ENCODE measurements around the gene CENPE. TPM values are rescaled to one million over a fixed set of nuclear protein-coding genes. Genes with fewer than 3 reads are reported as not detected.
"Not testable (repeated sequence)": the region's sequence is repeated elsewhere in the genome, so short reads cannot be mapped to it uniquely, and the experiment has no call there.

Gene CENPE, protein sequence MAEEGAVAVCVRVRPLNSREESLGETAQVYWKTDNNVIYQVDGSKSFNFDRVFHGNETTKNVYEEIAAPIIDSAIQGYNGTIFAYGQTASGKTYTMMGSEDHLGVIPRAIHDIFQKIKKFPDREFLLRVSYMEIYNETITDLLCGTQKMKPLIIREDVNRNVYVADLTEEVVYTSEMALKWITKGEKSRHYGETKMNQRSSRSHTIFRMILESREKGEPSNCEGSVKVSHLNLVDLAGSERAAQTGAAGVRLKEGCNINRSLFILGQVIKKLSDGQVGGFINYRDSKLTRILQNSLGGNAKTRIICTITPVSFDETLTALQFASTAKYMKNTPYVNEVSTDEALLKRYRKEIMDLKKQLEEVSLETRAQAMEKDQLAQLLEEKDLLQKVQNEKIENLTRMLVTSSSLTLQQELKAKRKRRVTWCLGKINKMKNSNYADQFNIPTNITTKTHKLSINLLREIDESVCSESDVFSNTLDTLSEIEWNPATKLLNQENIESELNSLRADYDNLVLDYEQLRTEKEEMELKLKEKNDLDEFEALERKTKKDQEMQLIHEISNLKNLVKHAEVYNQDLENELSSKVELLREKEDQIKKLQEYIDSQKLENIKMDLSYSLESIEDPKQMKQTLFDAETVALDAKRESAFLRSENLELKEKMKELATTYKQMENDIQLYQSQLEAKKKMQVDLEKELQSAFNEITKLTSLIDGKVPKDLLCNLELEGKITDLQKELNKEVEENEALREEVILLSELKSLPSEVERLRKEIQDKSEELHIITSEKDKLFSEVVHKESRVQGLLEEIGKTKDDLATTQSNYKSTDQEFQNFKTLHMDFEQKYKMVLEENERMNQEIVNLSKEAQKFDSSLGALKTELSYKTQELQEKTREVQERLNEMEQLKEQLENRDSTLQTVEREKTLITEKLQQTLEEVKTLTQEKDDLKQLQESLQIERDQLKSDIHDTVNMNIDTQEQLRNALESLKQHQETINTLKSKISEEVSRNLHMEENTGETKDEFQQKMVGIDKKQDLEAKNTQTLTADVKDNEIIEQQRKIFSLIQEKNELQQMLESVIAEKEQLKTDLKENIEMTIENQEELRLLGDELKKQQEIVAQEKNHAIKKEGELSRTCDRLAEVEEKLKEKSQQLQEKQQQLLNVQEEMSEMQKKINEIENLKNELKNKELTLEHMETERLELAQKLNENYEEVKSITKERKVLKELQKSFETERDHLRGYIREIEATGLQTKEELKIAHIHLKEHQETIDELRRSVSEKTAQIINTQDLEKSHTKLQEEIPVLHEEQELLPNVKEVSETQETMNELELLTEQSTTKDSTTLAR (N-terminal part only)
- total RNA-seq (ENCODE audit: low replicate concordance) = 55.7 and 95.2 TPM in 2 replicates

DNA sequence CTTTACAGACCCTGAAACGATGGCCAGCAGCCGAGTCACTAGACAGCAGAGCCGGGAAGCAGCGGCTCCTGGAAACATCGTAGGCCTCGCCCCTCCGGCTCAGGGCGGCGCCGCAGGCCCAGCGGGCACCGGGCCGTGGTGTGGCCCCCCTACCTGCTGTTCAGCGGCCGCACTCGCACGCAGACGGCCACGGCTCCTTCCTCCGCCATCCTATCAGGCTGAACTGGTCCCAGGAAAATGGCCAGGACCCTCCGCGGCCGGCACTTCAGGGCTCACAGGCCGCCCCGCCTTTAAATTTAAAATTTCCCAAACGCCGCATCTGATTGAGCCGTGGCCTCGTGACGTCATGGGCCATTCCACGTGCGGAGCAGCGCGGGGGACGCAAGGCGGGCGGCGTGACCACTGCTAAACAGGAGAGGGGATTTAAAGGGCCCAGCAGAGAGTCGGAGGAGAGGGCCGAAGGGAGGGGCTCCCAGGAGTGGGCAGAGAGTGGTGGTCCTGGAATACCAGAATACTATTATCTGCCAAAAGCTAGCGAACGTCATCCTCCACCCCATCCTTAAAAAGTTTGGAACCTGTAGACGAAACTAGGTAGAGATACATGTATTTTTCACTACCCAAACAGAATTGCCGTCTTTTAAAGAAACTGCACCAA is at the start of gene CENPE:
TSS of gene CENPE (minus strand) at position 233 of the 655 bp plus-strand sequence. CDS start at position 209, 24 bp downstream.
- no peaks in the 10 kb centered on the region for H3K27me3 Mint-ChIP-seq (ENCODE audit: insufficient read depth, low read depth)
- peaks cover 32% of the 10 kb centered on the region for H3K79me2 ChIP-seq (ENCODE audit: low read depth)
- H3K4me2 ChIP-seq = peak within 1 kb of the TSS; percentile 84
- H3K4me3 ChIP-seq = peak within 1 kb of the TSS; percentile 85
- peaks cover 14% of the 10 kb centered on the region for H3K4me1 ChIP-seq
- H3K27me3 ChIP-seq = no peaks in the 10 kb centered on the region
- H3K9me3 ChIP-seq (ENCODE audit: low read depth) = no peaks in the 10 kb centered on the region
- no peak within 1 kb of the TSS for H3K27ac ChIP-seq
- peak; percentile 95 for DNase-seq (ENCODE audit: low spot score)
- H3K36me3 ChIP-seq = peaks cover 35% of the 10 kb centered on the region
- H3K27ac Mint-ChIP-seq = peak within 1 kb of the TSS; percentile 80
- H4K20me1 ChIP-seq (ENCODE audit: low read depth) = no peaks in the 10 kb centered on the region
- peaks cover 16% of the 10 kb centered on the region for H3K4me1 Mint-ChIP-seq
- peak within 1 kb of the TSS; percentile 96 for H3K4me3 Mint-ChIP-seq
- peaks cover 6% of the 10 kb centered on the region for H3K36me3 Mint-ChIP-seq
- H3F3A ChIP-seq (ENCODE audit: low read depth) = no peaks in the 10 kb centered on the region
- TF ChIP-seq EZH2phosphoT487 (IDR thresholded peaks at IDR 0.05) (no peak), EZH2 (IDR thresholded peaks at IDR 0.05) (no peak), CTCF (IDR thresholded peaks at IDR 0.05) (no peak)
- peak within 1 kb of the TSS; percentile 90 for H2AFZ ChIP-seq (replicated peaks)
- H3K9ac ChIP-seq = peak within 1 kb of the TSS; percentile 46
- no peaks in the 10 kb centered on the region for H3K9me3 Mint-ChIP-seq

- Mint-ChIP-seq H3K36me3 (no peaks in the 10 kb centered on the region), H3K27ac (no peak overlapping the region), H3K9me3 (peaks cover 16% of the 10 kb centered on the region), H3K4me1 (no peaks in the 10 kb centered on the region), H3K4me3 (no peak overlapping the region), H3K27me3 (ENCODE audit: insufficient read depth, low read depth) (peaks cover 2% of the 10 kb centered on the region)
- no peak overlapping the region for H3K4me2 ChIP-seq
- H3K4me1 ChIP-seq = no peaks in the 10 kb centered on the region
- H3K9ac ChIP-seq = no peak overlapping the region
- no peak overlapping the region for H2AFZ ChIP-seq (replicated peaks)
- H3K27ac ChIP-seq = no peak overlapping the region
- H3K36me3 ChIP-seq = no peaks in the 10 kb centered on the region
- no peaks in the 10 kb centered on the region for H4K20me1 ChIP-seq (ENCODE audit: low read depth)
- no peaks in the 10 kb centered on the region for H3K9me3 ChIP-seq (ENCODE audit: low read depth)
- no peak for DNase-seq (ENCODE audit: low spot score)
- H3F3A ChIP-seq (ENCODE audit: low read depth) = no peaks in the 10 kb centered on the region
- TF ChIP-seq CTCF (IDR thresholded peaks at IDR 0.05) (no peak), EZH2 (IDR thresholded peaks at IDR 0.05) (no peak), EZH2phosphoT487 (IDR thresholded peaks at IDR 0.05) (no peak)
- no peak overlapping the region for H3K4me3 ChIP-seq
- no peaks in the 10 kb centered on the region for H3K27me3 ChIP-seq
- H3K79me2 ChIP-seq (ENCODE audit: low read depth) = no peaks in the 10 kb centered on the region
Observed at GRCh38 chr4:103244251-103244650, 46.1 kb upstream of the CENPE start.

DNA sequence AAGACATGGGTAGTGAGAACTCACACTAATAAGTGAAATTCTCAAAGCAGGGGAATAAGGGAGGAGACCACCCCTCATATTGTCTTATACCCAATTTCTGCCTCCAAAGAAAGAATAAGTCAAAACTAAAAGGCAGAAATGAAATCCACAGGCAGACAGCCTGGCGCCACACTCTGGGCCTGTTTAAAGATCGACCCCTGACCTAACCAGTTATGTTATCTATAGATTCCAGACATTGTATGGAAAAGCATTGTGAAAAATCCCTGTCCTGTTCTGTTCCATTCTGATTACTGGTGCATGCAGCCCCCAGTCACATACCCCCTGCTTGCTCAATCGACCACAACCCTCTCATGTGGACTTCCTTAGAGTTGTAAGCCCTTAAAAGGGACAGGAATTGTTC is 32.8 kb upstream of the CENPE start:
- H3K27ac Mint-ChIP-seq; H3K27me3 ChIP-seq; H3K36me3 ChIP-seq; H3K4me3 ChIP-seq; H3F3A ChIP-seq (ENCODE audit: low read depth); H3K27ac ChIP-seq; H3K4me2 ChIP-seq; H3K9ac ChIP-seq; DNase-seq (ENCODE audit: low spot score); H4K20me1 ChIP-seq (ENCODE audit: low read depth); H3K4me1 Mint-ChIP-seq; H3K4me1 ChIP-seq; H3K36me3 Mint-ChIP-seq; H3K27me3 Mint-ChIP-seq (ENCODE audit: insufficient read depth, low read depth); H3K9me3 ChIP-seq (ENCODE audit: low read depth); H3K9me3 Mint-ChIP-seq; H3K79me2 ChIP-seq (ENCODE audit: low read depth); H3K4me3 Mint-ChIP-seq; H2AFZ ChIP-seq (replicated peaks): not testable (repeated sequence)

GRCh38 chr4:103223556-103223955 is 25.4 kb upstream of the CENPE start:
- not testable (repeated sequence) for H3F3A ChIP-seq (ENCODE audit: low read depth); H2AFZ ChIP-seq (replicated peaks); H3K4me1 Mint-ChIP-seq; H3K4me3 Mint-ChIP-seq; H3K27ac ChIP-seq; H3K9ac ChIP-seq; H3K27ac Mint-ChIP-seq; H3K27me3 ChIP-seq; H4K20me1 ChIP-seq (ENCODE audit: low read depth); H3K27me3 Mint-ChIP-seq (ENCODE audit: insufficient read depth, low read depth); H3K36me3 ChIP-seq; H3K9me3 Mint-ChIP-seq; H3K9me3 ChIP-seq (ENCODE audit: low read depth); H3K79me2 ChIP-seq (ENCODE audit: low read depth); DNase-seq (ENCODE audit: low spot score); H3K4me1 ChIP-seq; H3K4me2 ChIP-seq; H3K36me3 Mint-ChIP-seq; H3K4me3 ChIP-seq

Measured in neural progenitor cell (in vitro differentiated cells).